ENCODE measurements around the gene RWDD4. TPM values are rescaled to one million over a fixed set of nuclear protein-coding genes. Genes with fewer than 3 reads are reported as not detected.
A peak's percentile ranks its signal among the peaks of the same experiment; 100 is the strongest.
"Not testable (repeated sequence)": the region's sequence is repeated elsewhere in the genome, so short reads cannot be mapped to it uniquely, and the experiment has no call there.

The RWDD4 gene
- total and polyA plus RNA-seq, 5 donors from 2014 or later = 9.9 to 26.6 (median 17.6) TPM

DNA sequence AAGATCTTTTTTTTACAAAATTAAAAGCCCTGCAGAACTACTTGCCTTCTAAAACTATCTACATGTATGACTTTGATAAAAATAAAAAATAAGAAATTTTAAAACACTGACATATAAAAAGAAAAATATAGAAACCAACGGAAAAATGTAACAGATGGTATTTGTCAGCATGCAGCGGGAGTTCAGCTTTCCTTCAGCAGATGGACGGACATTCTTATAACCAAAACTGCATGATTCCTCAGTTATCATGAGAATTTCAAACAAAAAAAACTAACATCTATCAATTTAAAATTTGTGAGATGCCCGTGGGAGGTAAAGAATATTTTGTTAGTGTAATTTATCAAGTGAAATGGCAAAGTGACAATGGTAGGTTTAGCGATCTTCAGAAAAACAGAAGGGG, 23.2 kb downstream of the RWDD4 start:
- Histone ChIP-seq H3K9me3 (ENCODE audit: control insufficient read depth in 2 of 2, low read length in 2 of 2) (no peaks in the 10 kb centered on the region), H3K4me1 (ENCODE audit: control insufficient read depth, insufficient read depth, low read length, poor library complexity, severe bottlenecking) (no peaks in the 10 kb centered on the region), H3K4me3 (ENCODE audit: low read depth, low read length) (no peak overlapping the region), H3K27me3 (ENCODE audit: control insufficient read depth, insufficient read depth, low read length) (no peaks in the 10 kb centered on the region), H3K27ac (ENCODE audit: insufficient read depth, low read length, poor library complexity, severe bottlenecking) (no peak overlapping the region), H3K36me3 (ENCODE audit: control insufficient read depth, insufficient read depth, low read length) (no peaks in the 10 kb centered on the region)
- no peak for DNase-seq
- ATAC-seq (ENCODE audit: low read depth in 2 of 2) = no peak
- Mint-ChIP-seq H3K27ac (no peak overlapping the region), H3K4me3 (no peak overlapping the region), H3K9me3 (no peaks in the 10 kb centered on the region), H3K4me1 (peaks cover 0 to 5% (median 4%) of the 10 kb centered on the region in 4 donors), H3K27me3 (no peaks in the 10 kb centered on the region), H3K36me3 (no peaks in the 10 kb centered on the region)

- DNase-seq (no peak), ATAC-seq (ENCODE audit: low read depth in 2 of 2) (no peak)
- Mint-ChIP-seq H3K27ac (no peak overlapping the region), H3K4me3 (no peak overlapping the region), H3K36me3 (no peaks in the 10 kb centered on the region), H3K9me3 (no peaks in the 10 kb centered on the region), H3K27me3 (no peaks in the 10 kb centered on the region), H3K4me1 (peaks cover 0 to 5% (median 4%) of the 10 kb centered on the region in 4 donors)
- no peaks in the 10 kb centered on the region for H3K36me3 ChIP-seq (ENCODE audit: control insufficient read depth, insufficient read depth, low read length)
- no peaks in the 10 kb centered on the region for H3K9me3 ChIP-seq (ENCODE audit: control insufficient read depth in 2 of 2, low read length in 2 of 2)
- H3K27me3 ChIP-seq (ENCODE audit: control insufficient read depth, insufficient read depth, low read length) = no peaks in the 10 kb centered on the region
- H3K4me3 ChIP-seq (ENCODE audit: low read depth, low read length) = no peak overlapping the region
- no peak overlapping the region for H3K27ac ChIP-seq (ENCODE audit: insufficient read depth, low read length, poor library complexity, severe bottlenecking)
- no peaks in the 10 kb centered on the region for H3K4me1 ChIP-seq (ENCODE audit: control insufficient read depth, insufficient read depth, low read length, poor library complexity, severe bottlenecking)
These were observed 23.7 kb downstream of the RWDD4 start for GRCh38 chr4:183635321-183635720.

DNA sequence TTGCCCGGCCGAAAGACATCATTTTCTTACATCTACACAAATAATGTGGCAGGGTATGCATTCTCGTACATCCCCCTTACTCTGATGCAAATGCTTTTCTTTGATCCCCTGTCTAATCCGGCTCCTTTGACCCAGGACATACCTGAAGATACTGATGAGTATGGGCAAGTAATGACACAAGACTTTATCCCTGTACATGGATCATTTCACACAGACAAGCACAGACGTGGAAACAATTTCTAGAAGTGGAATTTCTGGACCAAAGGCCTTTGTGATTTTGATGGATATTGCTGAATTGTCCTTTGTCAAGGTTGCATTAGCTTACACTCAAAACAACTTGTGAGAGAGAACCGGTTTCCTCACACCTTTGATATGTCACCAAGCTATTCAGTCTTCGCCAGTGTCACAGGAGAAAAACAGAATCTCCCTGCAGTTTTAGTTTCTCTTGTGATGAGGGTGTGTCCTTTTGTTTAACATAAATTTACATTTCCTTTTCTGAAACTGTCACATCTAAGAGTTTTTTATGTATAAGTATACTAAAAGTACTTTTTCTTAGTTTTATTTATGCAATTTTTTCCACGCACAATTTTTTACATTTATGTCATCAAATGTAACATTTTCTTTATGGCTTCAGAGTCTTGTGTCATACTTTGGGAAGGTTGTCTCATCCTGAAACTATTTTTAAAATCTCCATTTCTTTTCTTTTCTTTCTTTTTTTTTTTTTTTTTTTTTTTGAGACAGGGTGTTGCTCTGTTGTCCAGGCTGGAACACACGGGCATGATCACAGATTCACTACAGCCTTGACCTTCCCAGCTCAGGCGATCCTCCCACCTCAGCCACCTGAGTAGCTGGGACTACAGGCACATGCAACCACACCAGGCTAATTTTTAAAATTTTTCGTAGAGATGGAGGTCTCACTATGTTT, 25.2 kb downstream of the RWDD4 start:
- H3K4me3 Mint-ChIP-seq = peak overlapping the region in 1 of 4 donors; percentile 38
- Histone ChIP-seq H3K4me3 (ENCODE audit: low read depth, low read length) (no peak overlapping the region), H3K4me1 (ENCODE audit: control insufficient read depth, insufficient read depth, low read length, poor library complexity, severe bottlenecking) (no peaks in the 10 kb centered on the region), H3K36me3 (ENCODE audit: control insufficient read depth, insufficient read depth, low read length) (no peaks in the 10 kb centered on the region), H3K27me3 (ENCODE audit: control insufficient read depth, insufficient read depth, low read length) (no peaks in the 10 kb centered on the region), H3K27ac (ENCODE audit: insufficient read depth, low read length, poor library complexity, severe bottlenecking) (no peak overlapping the region), H3K9me3 (ENCODE audit: control insufficient read depth in 2 of 2, low read length in 2 of 2) (no peaks in the 10 kb centered on the region)
- ATAC-seq (ENCODE audit: low read depth in 2 of 2) = no peak
- no peaks in the 10 kb centered on the region for H3K27me3 Mint-ChIP-seq
- peak overlapping the region in 1 of 3 donors; percentile 10 for H3K27ac Mint-ChIP-seq
- H3K9me3 Mint-ChIP-seq = no peaks in the 10 kb centered on the region
- DNase-seq = peak in 1 of 3 donors; percentile 76
- peaks cover 0 to 5% (median 4%) of the 10 kb centered on the region in 4 donors for H3K4me1 Mint-ChIP-seq
- H3K36me3 Mint-ChIP-seq = no peaks in the 10 kb centered on the region

DNA sequence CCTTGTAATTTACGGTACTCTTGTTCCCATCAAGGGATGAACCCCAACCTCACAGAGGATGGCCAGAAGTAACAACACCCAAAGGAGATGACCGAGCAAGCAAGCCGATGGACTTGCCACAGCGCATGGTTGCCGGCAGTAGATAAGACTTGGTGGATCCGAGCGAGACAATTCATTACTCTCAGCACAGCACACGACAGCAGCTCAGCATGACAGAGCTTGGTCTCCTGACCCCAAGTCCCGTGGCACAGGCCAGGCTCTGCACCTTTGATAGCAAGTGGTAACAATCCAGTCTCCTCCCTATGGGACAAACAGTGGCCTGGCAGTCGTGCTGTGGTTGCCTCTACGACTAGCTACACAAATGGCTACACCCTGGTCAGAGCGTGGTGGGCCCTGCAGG, 26.3 kb downstream of the RWDD4 start:
- Histone ChIP-seq H3K9me3 (ENCODE audit: control insufficient read depth in 2 of 2, low read length in 2 of 2) (no peaks in the 10 kb centered on the region), H3K4me1 (ENCODE audit: control insufficient read depth, insufficient read depth, low read length, poor library complexity, severe bottlenecking) (no peaks in the 10 kb centered on the region), H3K27ac (ENCODE audit: insufficient read depth, low read length, poor library complexity, severe bottlenecking) (no peak overlapping the region), H3K27me3 (ENCODE audit: control insufficient read depth, insufficient read depth, low read length) (no peaks in the 10 kb centered on the region), H3K4me3 (ENCODE audit: low read depth, low read length) (no peak overlapping the region), H3K36me3 (ENCODE audit: control insufficient read depth, insufficient read depth, low read length) (no peaks in the 10 kb centered on the region)
- no peak for DNase-seq
- no peaks in the 10 kb centered on the region for H3K9me3 Mint-ChIP-seq
- no peaks in the 10 kb centered on the region for H3K36me3 Mint-ChIP-seq
- peaks cover 0 to 5% (median 2%) of the 10 kb centered on the region in 4 donors for H3K4me1 Mint-ChIP-seq
- H3K27me3 Mint-ChIP-seq = no peaks in the 10 kb centered on the region
- no peak overlapping the region for H3K4me3 Mint-ChIP-seq
- no peak for ATAC-seq (ENCODE audit: low read depth in 2 of 2)
- peak overlapping the region in 1 of 3 donors; percentile 8 for H3K27ac Mint-ChIP-seq

- Histone ChIP-seq H3K4me3 (ENCODE audit: low read depth, low read length) (no peak overlapping the region), H3K4me1 (ENCODE audit: control insufficient read depth, insufficient read depth, low read length, poor library complexity, severe bottlenecking) (no peaks in the 10 kb centered on the region), H3K27me3 (ENCODE audit: control insufficient read depth, insufficient read depth, low read length) (no peaks in the 10 kb centered on the region), H3K9me3 (ENCODE audit: control insufficient read depth in 2 of 2, low read length in 2 of 2) (no peaks in the 10 kb centered on the region), H3K27ac (ENCODE audit: insufficient read depth, low read length, poor library complexity, severe bottlenecking) (no peak overlapping the region), H3K36me3 (ENCODE audit: control insufficient read depth, insufficient read depth, low read length) (no peaks in the 10 kb centered on the region)
- Mint-ChIP-seq H3K9me3 (no peaks in the 10 kb centered on the region), H3K4me3 (no peak overlapping the region), H3K27ac (no peak overlapping the region), H3K4me1 (peaks cover 0 to 4% (median 0%) of the 10 kb centered on the region in 4 donors), H3K27me3 (no peaks in the 10 kb centered on the region), H3K36me3 (no peaks in the 10 kb centered on the region)
- DNase-seq = no peak
- no peak for ATAC-seq (ENCODE audit: low read depth in 2 of 2)
These were observed 27.3 kb downstream of the RWDD4 start for GRCh38 chr4:183631577-183632198.

GRCh38 chr4:183627979-183628588, 30.9 kb downstream of the RWDD4 start:
- Mint-ChIP-seq H3K4me3 (no peak overlapping the region), H3K36me3 (no peaks in the 10 kb centered on the region), H3K4me1 (no peaks in the 10 kb centered on the region), H3K9me3 (no peaks in the 10 kb centered on the region), H3K27ac (peak overlapping the region in 1 of 3 donors; percentile 76), H3K27me3 (no peaks in the 10 kb centered on the region)
- H3K36me3 ChIP-seq (ENCODE audit: control insufficient read depth, insufficient read depth, low read length) = no peaks in the 10 kb centered on the region
- no peaks in the 10 kb centered on the region for H3K4me1 ChIP-seq (ENCODE audit: control insufficient read depth, insufficient read depth, low read length, poor library complexity, severe bottlenecking)
- H3K4me3 ChIP-seq (ENCODE audit: low read depth, low read length) = no peak overlapping the region
- no peaks in the 10 kb centered on the region for H3K27me3 ChIP-seq (ENCODE audit: control insufficient read depth, insufficient read depth, low read length)
- H3K27ac ChIP-seq (ENCODE audit: insufficient read depth, low read length, poor library complexity, severe bottlenecking) = no peak overlapping the region
- DNase-seq (no peak), ATAC-seq (ENCODE audit: low read depth in 2 of 2) (no peak)
- no peaks in the 10 kb centered on the region for H3K9me3 ChIP-seq (ENCODE audit: control insufficient read depth in 2 of 2, low read length in 2 of 2)

DNA sequence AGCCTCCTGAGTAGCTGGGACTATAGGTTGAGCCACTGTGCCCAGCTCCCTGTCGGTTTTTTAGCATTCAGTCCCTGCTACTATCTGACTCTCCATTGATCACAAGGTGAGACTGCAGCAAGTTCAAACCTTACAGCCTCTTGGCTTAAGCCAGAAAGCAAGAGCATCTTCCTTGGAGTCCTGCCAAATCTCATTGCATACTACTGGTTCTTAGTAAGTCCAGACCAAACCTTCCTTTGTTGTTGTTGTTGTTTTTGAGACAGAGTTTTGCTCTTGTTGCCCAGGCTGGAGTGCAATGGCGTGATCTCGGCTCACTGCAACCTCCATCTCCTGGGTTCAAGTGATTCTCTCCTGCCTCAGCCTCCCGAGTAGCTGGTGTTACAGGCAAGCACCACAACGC, 31.7 kb downstream of the RWDD4 start:
- H3K27ac ChIP-seq (ENCODE audit: insufficient read depth, low read length, poor library complexity, severe bottlenecking); H3K4me3 ChIP-seq (ENCODE audit: low read depth, low read length); ATAC-seq (ENCODE audit: low read depth in 2 of 2); DNase-seq; H3K4me1 ChIP-seq (ENCODE audit: control insufficient read depth, insufficient read depth, low read length, poor library complexity, severe bottlenecking); H3K4me3 Mint-ChIP-seq; H3K27ac Mint-ChIP-seq; H3K4me1 Mint-ChIP-seq; H3K36me3 Mint-ChIP-seq; H3K36me3 ChIP-seq (ENCODE audit: control insufficient read depth, insufficient read depth, low read length); H3K9me3 Mint-ChIP-seq; H3K27me3 ChIP-seq (ENCODE audit: control insufficient read depth, insufficient read depth, low read length); H3K27me3 Mint-ChIP-seq; H3K9me3 ChIP-seq (ENCODE audit: control insufficient read depth in 2 of 2, low read length in 2 of 2): not testable (repeated sequence)

All from CD4-positive, CD25-positive, alpha-beta regulatory T cell (primary cell).